Epithelial cell of esophagus (primary cell): ENCODE data around the gene CCL7.
A peak's percentile ranks its signal among the peaks of the same experiment; 100 is the strongest.

Source experiments
- DNase-seq: peaks from one replicate; pipeline ENCODE4 v3.0.0; 2010; ENCODE audit warnings: low read depth
- H3K4me3 ChIP-seq: 2 replicates; pipeline ENCODE4 v1.5.1; 2011; ENCODE audit warnings: mild to moderate bottlenecking, low read length, control low read depth
- TF ChIP-seq, protein P1 (sequence below): IDR thresholded peaks from 2 replicates; pipeline ENCODE4 v1.5.1; 2011; ENCODE audit warnings: low read depth, mild to moderate bottlenecking, low read length, control low read depth, inconsistent platforms; ENCODE audit not compliant: insufficient read depth; ENCODE audit errors: missing control alignments

The CCL7 gene

DNA sequence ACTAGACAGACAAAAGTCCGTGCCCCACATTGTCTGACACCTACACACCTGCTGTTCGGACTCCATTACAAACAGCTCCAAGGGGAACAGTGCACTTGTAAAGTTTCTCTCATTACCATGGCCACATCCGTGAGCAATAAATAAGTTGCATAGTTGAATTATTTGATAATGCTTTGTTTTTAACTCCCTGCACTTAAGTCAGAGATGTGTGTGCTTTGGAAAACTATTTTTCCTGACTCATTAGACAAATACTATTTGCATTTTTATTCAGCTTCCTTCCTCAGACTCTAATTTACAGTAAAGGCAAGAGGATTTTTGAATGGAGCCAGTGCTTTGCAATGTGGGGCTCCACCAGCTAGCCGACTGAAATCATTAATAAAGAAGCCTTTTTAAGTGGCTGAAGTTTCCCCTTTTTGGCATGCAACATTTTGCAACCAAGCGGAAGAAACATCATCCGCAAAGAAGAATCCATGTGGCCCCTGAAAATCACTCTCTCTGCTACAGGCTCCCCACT lies 21.5 kb upstream of the CCL7 start:
- DNase-seq = peak; percentile 7
- TF ChIP-seq, protein P1, sequence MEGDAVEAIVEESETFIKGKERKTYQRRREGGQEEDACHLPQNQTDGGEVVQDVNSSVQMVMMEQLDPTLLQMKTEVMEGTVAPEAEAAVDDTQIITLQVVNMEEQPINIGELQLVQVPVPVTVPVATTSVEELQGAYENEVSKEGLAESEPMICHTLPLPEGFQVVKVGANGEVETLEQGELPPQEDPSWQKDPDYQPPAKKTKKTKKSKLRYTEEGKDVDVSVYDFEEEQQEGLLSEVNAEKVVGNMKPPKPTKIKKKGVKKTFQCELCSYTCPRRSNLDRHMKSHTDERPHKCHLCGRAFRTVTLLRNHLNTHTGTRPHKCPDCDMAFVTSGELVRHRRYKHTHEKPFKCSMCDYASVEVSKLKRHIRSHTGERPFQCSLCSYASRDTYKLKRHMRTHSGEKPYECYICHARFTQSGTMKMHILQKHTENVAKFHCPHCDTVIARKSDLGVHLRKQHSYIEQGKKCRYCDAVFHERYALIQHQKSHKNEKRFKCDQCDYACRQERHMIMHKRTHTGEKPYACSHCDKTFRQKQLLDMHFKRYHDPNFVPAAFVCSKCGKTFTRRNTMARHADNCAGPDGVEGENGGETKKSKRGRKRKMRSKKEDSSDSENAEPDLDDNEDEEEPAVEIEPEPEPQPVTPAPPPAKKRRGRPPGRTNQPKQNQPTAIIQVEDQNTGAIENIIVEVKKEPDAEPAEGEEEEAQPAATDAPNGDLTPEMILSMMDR = no peak
- no peak overlapping the region for H3K4me3 ChIP-seq

- TF ChIP-seq, protein P1 = no peak
- DNase-seq = no peak
- H3K4me3 ChIP-seq = no peak overlapping the region
Measured at GRCh38 chr17:34249061-34249460, 21.0 kb upstream of the CCL7 start.

DNA sequence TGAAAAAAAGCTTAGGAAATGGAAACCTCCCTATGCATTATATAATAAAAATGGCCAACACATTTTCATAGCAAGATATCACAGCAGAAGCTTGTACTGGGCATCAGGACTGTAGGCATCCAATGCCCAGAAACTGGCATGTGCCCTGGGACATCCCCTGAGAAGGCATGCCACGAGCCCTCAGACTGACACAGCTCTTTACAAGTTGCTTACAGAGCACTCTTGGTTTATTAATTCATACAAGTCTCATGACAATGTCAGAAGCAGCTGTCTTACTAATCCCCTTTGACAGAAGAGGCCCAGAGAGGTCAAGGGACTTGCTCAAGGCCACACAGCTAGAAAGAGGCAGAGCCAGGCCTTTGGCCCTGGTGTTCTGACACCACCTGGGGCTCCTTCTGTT lies 20.5 kb upstream of the CCL7 start:
- DNase-seq = no peak
- H3K4me3 ChIP-seq = no peak overlapping the region
- TF ChIP-seq, protein P1 = no peak

GRCh38 chr17:34251186-34251585 lies 18.8 kb upstream of the CCL7 start:
- no peak overlapping the region for H3K4me3 ChIP-seq
- no peak for DNase-seq
- TF ChIP-seq, protein P1 = no peak

GRCh38 chr17:34252095-34252443 lies 18.0 kb upstream of the CCL7 start:
- no peak overlapping the region for H3K4me3 ChIP-seq
- no peak for DNase-seq
- TF ChIP-seq, protein P1 = no peak

- DNase-seq = peak; percentile 24
Measured at GRCh38 chr17:34252444-34253138, 17.4 kb upstream of the CCL7 start.

More at GRCh38 chr17:34252444-34253138, 17.4 kb upstream of the CCL7 start:
- TF ChIP-seq, protein P1 = no peak
- H3K4me3 ChIP-seq = no peak overlapping the region
